B cell (primary cell): ENCODE results near the gene SMARCD2. TPM values are rescaled to one million over a fixed set of nuclear protein-coding genes. Genes with fewer than 3 reads are reported as not detected.
A peak's percentile ranks its signal among the peaks of the same experiment; 100 is the strongest.

Experiments
- ATAC-seq: fragments of 200-7000 bp; cut with Tn5 transposase; one replicate; pipeline ENCODE4 v1.10.0; 2021; ENCODE audit warnings: low read depth, mild to moderate bottlenecking, moderate number of reproducible peaks, moderate library complexity
- CTCF ChIA-PET: fragments of 350-600 bp; sonication (Branson Sonifier 250); formaldehyde crosslinking; loops from one replicate; lab custom pipeline; 2021; ENCODE audit warnings: antibody characterized with exemption, inconsistent platforms; lab: Charles Lee
- POLR2A ChIA-PET: fragments of 350-600 bp; sonication (Branson Sonifier 250); formaldehyde crosslinking; loops from one replicate; lab custom pipeline; 2021; ENCODE audit warnings: antibody characterized with exemption; lab: Charles Lee
- DNase-seq: peaks from one replicate; pipeline ENCODE4 v3.0.0; 2013
- H2AFZ ChIP-seq: 2 replicates; pipeline ENCODE4 v1.6.1; 2012; ENCODE audit warnings: mild to moderate bottlenecking, low read depth, low read length; ENCODE audit not compliant: insufficient read depth, poor library complexity, severe bottlenecking
- H3K27ac ChIP-seq, 2 donors: 1 replicate in 1 of 2; 2 replicates in 1 of 2; pipeline ENCODE4 v1.5.1; 2012 to 2013; ENCODE audit warnings: low read length in 2 of 2, mild to moderate bottlenecking in 2 of 2, moderate library complexity in 1 of 2
- H3K27me3 ChIP-seq, 4 experiments: fragments of 200-600 bp in 1 of 4; sonication (generic) in 1 of 4; replicated peaks in 1 of 4; 1 replicate in 2 of 4; 2 replicates in 2 of 4; pipeline versions ENCODE4 v1.6.1 to v1.7.0; 2013 to 2016; ENCODE audit warnings: low read length in 3 of 4, mild to moderate bottlenecking in 2 of 4, mixed read lengths in 1 of 4, moderate library complexity in 1 of 4; ENCODE audit not compliant: insufficient read depth in 4 of 4, control insufficient read depth in 3 of 4; ENCODE audit errors: control extremely low read depth in 1 of 4
- H3K36me3 ChIP-seq, 2 experiments: replicated peaks in 1 of 2; 1 replicate in 1 of 2; 2 replicates in 1 of 2; pipeline versions ENCODE4 v1.6.1 to v1.7.1; 2013; ENCODE audit warnings: low read length in 1 of 2; ENCODE audit not compliant: insufficient read depth in 2 of 2, control insufficient read depth in 1 of 2; ENCODE audit errors: control extremely low read depth in 1 of 2, extremely low read depth in 1 of 2
- H3K4me1 ChIP-seq, 2 donors: fragments of 200-600 bp in 1 of 2; sonication (generic) in 1 of 2; 1 replicate in 1 of 2; 2 replicates in 1 of 2; pipeline versions ENCODE4 v1.5.1 to v1.6.1; 2013 to 2017; ENCODE audit warnings: low read length in 2 of 2; ENCODE audit not compliant: control insufficient read depth in 2 of 2, insufficient read depth in 2 of 2
- H3K4me2 ChIP-seq: replicated peaks from 2 replicates; pipeline ENCODE3; 2012; ENCODE audit warnings: mild to moderate bottlenecking, low read depth, low read length; ENCODE audit not compliant: poor library complexity, severe bottlenecking
- H3K4me3 ChIP-seq, 5 experiments: fragments of 200-600 bp in 1 of 5; sonication (generic) in 1 of 5; 1 replicate in 3 of 5; 2 replicates in 2 of 5; pipeline versions ENCODE4 v1.5.1 to v1.7.0; 2011 to 2016; ENCODE audit warnings: low read length in 4 of 5, mild to moderate bottlenecking in 4 of 5, low read depth in 2 of 5, control low read depth in 1 of 5, moderate library complexity in 1 of 5; ENCODE audit not compliant: insufficient read depth in 1 of 5; ENCODE audit errors: control extremely low read depth in 1 of 5, extremely low read depth in 1 of 5
- H3K79me2 ChIP-seq: fragments of 200-600 bp; sonication (generic); one replicate; pipeline ENCODE4 v1.6.0; 2016; ENCODE audit warnings: low read length; ENCODE audit not compliant: control insufficient read depth, insufficient read depth
- H3K9ac ChIP-seq: fragments of 200-600 bp; sonication (generic); 2 replicates; pipeline ENCODE4 v1.6.1; 2017; ENCODE audit warnings: mild to moderate bottlenecking, low read length, moderate library complexity
- H3K9me3 ChIP-seq, 3 donors: one replicate each; pipeline versions ENCODE4 v1.6.1 to v1.7.1; 2013; ENCODE audit warnings: low read length in 2 of 3; ENCODE audit not compliant: control insufficient read depth in 2 of 3, insufficient read depth in 1 of 3; ENCODE audit errors: control extremely low read depth in 1 of 3
- H4K20me1 ChIP-seq: 2 replicates; pipeline ENCODE4 v1.6.0; 2012; ENCODE audit warnings: mild to moderate bottlenecking, low read length; ENCODE audit not compliant: insufficient read depth, control insufficient read depth, poor library complexity, severe bottlenecking
- H3K27ac Mint-ChIP-seq: one replicate; pipeline ENCODE4 v1.8.0; 2021; ENCODE audit warnings: mixed read lengths
- H3K27me3 Mint-ChIP-seq: one replicate; pipeline ENCODE4 v1.8.0; 2021; ENCODE audit warnings: mixed read lengths
- H3K4me1 Mint-ChIP-seq: one replicate; pipeline ENCODE4 v1.8.0; 2021; ENCODE audit warnings: mixed read lengths
- H3K4me3 Mint-ChIP-seq: one replicate; pipeline ENCODE4 v1.8.0; 2021; ENCODE audit warnings: mixed read lengths
- H3K9me3 Mint-ChIP-seq: one replicate; pipeline ENCODE4 v1.8.0; 2022; ENCODE audit warnings: mixed read lengths; ENCODE audit not compliant: insufficient read depth
- EZH2 ChIP-seq: IDR thresholded peaks from 2 replicates; pipeline ENCODE4 v1.6.1; 2012; ENCODE audit warnings: borderline replicate concordance, low read depth, mild to moderate bottlenecking, moderate library complexity, low read length; ENCODE audit not compliant: insufficient read depth, poor library complexity, severe bottlenecking
- whole genome bisulfite sequencing: methylation state at CpG from one replicate; pipeline ENCODE4 v1.1.5; 2013; ENCODE audit warnings: missing lambda C conversion rate; ENCODE audit not compliant: insufficient coverage; 5-methylcytosine and 5-hydroxymethylcytosine counted together
- intact Hi-C: fragments of 100-400 bp; cut with micrococcal nuclease; formaldehyde crosslinking; loops from one replicate; pipeline ENCODE4 v1.10.0; 2022
- polyA plus RNA-seq: library from polyadenylated mRNA; depleted of rRNA; stranded (reverse); fragments of >200 nt; gene quantifications from 2 replicates; pipeline ENCODE4 v1.2.3, GENCODE V29; 2012
- total RNA-seq, 2 donors: library from RNA; stranded (reverse); fragments of 120-200 nt in 1 of 2; gene quantifications; 1 replicate in 1 of 2; 2 replicates in 1 of 2; pipeline versions ENCODE4 v1.2.3 to v1.2.4, GENCODE V29; 2013 to 2022
- TF ChIP-seq, protein P1 (sequence below): fragments of 200-600 bp; IDR thresholded peaks from one replicate; pipeline ENCODE4 v1.8.0; 2022; ENCODE audit warnings: antibody characterized with exemption, mild to moderate bottlenecking

Gene SMARCD2
- total and polyA plus RNA-seq, 2 donors (not counting 1 experiment from before 2014, with no cell fraction given): 60.6 to 124 TPM

DNA sequence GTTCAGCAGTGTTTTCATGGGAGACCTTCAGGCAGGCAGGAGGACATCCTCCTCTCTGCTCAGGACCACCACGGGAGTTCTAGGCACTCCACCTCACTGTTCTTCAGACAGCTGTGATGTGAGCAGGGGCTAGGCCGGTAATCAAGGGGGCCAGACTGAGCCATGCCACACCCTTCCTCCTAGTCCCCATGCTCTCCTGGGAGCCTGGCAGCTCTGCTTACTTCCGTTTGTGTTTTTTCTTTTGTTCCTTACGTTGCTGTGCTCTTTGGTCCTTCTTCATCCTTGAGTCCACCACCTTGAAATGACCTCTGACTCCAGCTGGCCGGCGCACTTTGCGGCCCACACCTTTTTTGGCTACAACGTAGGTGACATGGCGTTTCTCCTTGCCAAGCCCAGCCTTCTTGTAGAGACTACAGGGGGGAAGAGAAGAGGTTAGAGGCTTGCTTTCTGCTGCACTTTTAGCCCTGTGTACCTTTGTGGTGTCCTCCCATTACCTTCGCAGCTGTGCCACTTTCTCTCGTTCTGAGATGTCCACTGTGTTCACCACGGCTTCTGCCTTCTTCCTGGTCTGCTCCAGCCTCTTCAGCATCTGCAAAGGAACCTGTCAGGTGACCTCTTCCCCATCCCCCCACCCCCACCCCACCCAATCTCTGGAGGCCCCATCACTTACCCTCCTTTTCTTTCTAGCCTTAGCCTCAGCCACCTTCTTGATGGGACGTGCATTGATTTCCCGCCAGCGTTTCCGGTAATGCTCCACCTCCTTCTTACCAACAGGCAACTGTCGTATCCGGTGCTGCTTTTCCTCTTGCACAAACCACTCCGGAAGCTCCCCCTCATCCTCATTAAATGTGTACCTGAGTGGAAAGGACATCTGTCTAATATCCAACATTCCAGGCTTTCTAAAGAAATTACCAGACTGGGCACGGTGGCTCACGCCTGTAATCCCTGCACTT is 22.6 kb downstream of the SMARCD2 start:
- H3K4me1 Mint-ChIP-seq: peaks cover 32% of the 10 kb centered on the region
- no peaks in the 10 kb centered on the region for H3K27me3 Mint-ChIP-seq
- WGBS: 73% methylated on average over 11 of the region's 21 CpGs
- no peak overlapping the region for H3K9ac ChIP-seq
- no peak for DNase-seq
- no peak for ATAC-seq
- no peaks in the 10 kb centered on the region for H3K9me3 Mint-ChIP-seq
- H3K27ac Mint-ChIP-seq: peak overlapping the region; percentile 71
- no peak overlapping the region for H2AFZ ChIP-seq
- ChIA-PET POLR2A (interaction anchor here (0.6 kb wide), 1 partner anchor 1013 kb away, joined by 3 read pairs; no protein-coding TSS in a partner anchor), CTCF (no interaction called here)
- H3K27ac ChIP-seq: peak overlapping the region in 1 of 2 donors; percentile 37
- no peaks in the 10 kb centered on the region for H3K27me3 ChIP-seq
- no peaks in the 10 kb centered on the region for H4K20me1 ChIP-seq
- TF ChIP-seq, protein P1, sequence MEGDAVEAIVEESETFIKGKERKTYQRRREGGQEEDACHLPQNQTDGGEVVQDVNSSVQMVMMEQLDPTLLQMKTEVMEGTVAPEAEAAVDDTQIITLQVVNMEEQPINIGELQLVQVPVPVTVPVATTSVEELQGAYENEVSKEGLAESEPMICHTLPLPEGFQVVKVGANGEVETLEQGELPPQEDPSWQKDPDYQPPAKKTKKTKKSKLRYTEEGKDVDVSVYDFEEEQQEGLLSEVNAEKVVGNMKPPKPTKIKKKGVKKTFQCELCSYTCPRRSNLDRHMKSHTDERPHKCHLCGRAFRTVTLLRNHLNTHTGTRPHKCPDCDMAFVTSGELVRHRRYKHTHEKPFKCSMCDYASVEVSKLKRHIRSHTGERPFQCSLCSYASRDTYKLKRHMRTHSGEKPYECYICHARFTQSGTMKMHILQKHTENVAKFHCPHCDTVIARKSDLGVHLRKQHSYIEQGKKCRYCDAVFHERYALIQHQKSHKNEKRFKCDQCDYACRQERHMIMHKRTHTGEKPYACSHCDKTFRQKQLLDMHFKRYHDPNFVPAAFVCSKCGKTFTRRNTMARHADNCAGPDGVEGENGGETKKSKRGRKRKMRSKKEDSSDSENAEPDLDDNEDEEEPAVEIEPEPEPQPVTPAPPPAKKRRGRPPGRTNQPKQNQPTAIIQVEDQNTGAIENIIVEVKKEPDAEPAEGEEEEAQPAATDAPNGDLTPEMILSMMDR: no peak
- no peak for TF ChIP-seq EZH2
- no peak overlapping the region for H3K4me3 ChIP-seq
- no peak overlapping the region for H3K4me3 Mint-ChIP-seq
- peaks cover 9 to 96% of the 10 kb centered on the region in 2 experiments for H3K36me3 ChIP-seq
- intact Hi-C loops: no loop called here
- peaks cover 10% of the 10 kb centered on the region for H3K79me2 ChIP-seq
- peak overlapping the region; percentile 14 for H3K4me2 ChIP-seq
- peaks cover 18 to 29% of the 10 kb centered on the region in 2 donors for H3K4me1 ChIP-seq
- no peaks in the 10 kb centered on the region for H3K9me3 ChIP-seq

DNA sequence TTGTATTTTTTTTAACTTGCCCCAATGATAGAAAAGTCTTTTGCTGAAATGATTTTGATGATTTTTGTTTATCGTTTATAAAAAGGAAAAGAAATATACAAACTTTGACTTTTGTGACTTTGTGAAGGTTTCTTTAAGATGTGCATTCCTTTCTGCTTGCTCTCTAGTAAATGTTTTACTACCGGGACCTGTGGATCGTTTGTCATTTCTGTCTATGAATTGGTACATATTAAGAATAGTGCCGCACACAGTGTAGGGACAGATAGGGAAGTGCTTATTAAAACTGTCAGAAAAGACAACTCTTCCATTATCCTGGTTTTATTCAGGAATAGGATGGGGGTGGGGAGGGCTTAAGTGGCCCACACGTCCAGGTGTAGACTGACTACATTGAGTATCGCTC is 23.4 kb downstream of the SMARCD2 start:
- TF ChIP-seq, protein P1: no peak
- TF ChIP-seq EZH2: no peak
- DNase-seq: no peak
- H3K27me3 Mint-ChIP-seq: no peaks in the 10 kb centered on the region
- peak overlapping the region in 1 of 2 donors; percentile 37 for H3K27ac ChIP-seq
- H3K9me3 Mint-ChIP-seq: no peaks in the 10 kb centered on the region
- POLR2A ChIA-PET: no interaction called here
- peaks cover 16 to 25% of the 10 kb centered on the region in 2 donors for H3K4me1 ChIP-seq
- ATAC-seq: no peak
- no peak overlapping the region for H3K4me2 ChIP-seq
- no peak overlapping the region for H3K9ac ChIP-seq
- H2AFZ ChIP-seq: no peak overlapping the region
- CTCF ChIA-PET: interaction anchor here (1.0 kb wide), 1 partner anchor 10 kb away, joined by 3 read pairs; no protein-coding TSS in a partner anchor
- H3K4me3 ChIP-seq: no peak overlapping the region
- peaks cover 31% of the 10 kb centered on the region for H3K4me1 Mint-ChIP-seq
- H3K9me3 ChIP-seq: no peaks in the 10 kb centered on the region
- no peaks in the 10 kb centered on the region for H3K27me3 ChIP-seq
- no peaks in the 10 kb centered on the region for H4K20me1 ChIP-seq
- intact Hi-C loops: no loop called here
- peaks cover 3% of the 10 kb centered on the region for H3K79me2 ChIP-seq
- H3K4me3 Mint-ChIP-seq: no peak overlapping the region
- 88% methylated on average over 4 of the region's 6 CpGs for WGBS
- H3K36me3 ChIP-seq: peaks cover 9 to 95% of the 10 kb centered on the region in 2 experiments
- no peak overlapping the region for H3K27ac Mint-ChIP-seq
